H4 (cell line): ENCODE data around the gene INO80C. TPM values are rescaled to one million over a fixed set of nuclear protein-coding genes. Genes with fewer than 3 reads are reported as not detected.

Experiments
- DNase-seq: peaks from one replicate; pipeline ENCODE4 v3.0.0-alpha.2; 2015; ENCODE audit warnings: low spot score
- total RNA-seq: library from RNA; depleted of rRNA; stranded (reverse); fragments of >200 nt; shearing (Covaris generic); gene quantifications from 2 replicates; pipeline ENCODE4 v1.2.3, GENCODE V29; 2014; rRNA removed

The INO80C gene
- 3.2 and 4.9 TPM in 2 replicates for total RNA-seq

DNA sequence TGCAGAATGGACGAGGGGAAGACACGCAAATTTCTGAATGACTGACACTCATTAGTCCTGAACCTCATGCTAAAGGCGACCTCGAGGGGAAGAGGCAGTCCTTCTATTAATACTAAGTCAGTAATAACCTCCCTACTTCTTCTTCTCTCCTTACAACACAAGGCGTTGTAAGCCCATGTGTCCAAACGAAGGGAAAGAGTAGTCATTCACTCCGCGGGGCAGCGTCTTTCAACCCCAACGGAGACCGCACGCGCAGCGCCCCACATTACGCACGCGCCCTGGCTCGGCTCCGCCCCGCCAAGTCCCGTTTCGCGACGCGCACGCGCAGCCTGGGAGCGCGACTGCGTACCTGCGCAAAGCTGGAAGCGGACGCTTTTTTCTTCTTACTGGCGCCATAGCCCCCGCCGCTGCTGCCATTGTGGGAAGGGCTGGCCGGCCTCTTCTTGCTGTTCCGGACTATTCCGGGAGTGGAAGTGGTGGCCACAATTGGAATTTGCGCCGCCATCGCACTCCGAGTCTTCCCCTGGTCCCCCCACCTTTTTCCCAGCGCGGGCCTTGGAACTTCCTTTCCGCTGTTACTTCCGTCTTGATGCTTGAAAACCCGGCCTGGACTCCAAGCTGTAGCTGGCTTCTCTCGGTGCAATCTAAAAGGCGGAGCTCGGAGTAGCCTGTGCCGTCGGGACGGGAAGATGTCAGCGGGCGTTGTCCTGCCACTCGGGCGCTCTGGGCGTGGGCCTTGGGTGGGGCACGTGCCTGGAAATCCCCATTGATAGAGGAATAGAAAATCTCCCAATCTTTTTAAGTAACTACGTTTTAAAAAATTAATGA is at the start of gene INO80C:
INO80C (minus strand) TSS at position 591 of the 828 bp plus-strand sequence; CDS start at position 505, 86 bp downstream.
- DNase-seq: peak; percentile 90

DNA sequence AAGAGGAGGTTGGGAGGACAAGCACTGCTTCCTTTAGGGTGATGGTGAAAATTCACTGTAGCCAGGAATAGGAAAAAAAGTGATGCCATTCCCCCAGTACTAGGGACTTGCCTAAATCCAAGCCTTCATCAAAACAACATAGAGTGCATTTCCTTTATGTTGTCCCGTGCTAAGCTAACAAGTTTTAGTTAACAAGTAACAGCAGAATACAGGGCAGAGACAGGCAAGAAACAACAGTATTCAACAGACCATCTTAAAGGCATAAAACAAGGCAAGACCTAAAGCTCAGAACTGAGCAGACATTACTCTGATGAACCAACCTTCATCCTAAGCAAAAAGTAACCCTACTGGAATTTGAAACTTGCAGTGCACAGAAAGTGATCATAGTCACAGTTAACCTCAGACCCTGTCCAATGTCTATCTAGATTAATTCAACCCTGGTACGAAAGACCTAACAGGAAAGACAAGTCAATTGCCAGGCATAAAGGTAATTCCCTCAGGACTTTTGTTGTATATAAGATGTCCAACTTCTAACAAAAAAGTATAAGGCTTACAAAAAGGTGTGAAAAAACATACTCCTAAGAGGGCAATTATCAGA is 49.3 kb upstream of the INO80C start:
- DNase-seq: no peak

- no peak for DNase-seq
Observed at GRCh38 chr18:35542356-35542755, 44.6 kb upstream of the INO80C start.

GRCh38 chr18:35535297-35535696 is 37.5 kb upstream of the INO80C start:
- no peak for DNase-seq

GRCh38 chr18:35533916-35534405 is 36.2 kb upstream of the INO80C start:
- no peak for DNase-seq

- no peak for DNase-seq
Observed at GRCh38 chr18:35528749-35529274, 31.1 kb upstream of the INO80C start.

DNA sequence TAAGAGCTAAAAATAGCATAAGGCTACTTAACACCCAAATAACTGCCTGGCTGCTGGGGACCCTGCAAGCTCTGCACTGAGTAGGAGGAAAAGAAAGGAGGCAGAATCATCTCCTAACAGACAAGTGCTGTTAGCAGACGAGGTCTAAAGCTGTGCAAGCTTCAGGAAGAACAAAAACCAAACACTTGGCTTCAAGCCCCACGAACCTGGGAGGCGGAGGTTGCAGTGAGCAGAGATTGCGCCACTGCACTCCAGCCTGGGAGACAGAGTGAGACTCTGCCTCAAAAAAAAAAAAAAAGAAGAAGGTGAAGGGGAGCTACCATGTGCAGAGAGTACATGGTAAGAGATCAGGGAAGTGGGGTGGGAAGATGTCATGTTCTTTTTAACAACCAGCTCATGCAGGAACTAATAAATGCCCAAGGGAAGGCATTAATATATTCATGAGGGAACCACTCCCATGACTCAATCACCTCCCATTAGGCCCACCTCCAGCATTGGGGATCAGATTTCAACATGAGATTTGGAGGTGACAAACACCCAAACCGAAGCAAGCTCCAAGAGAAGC is 28.8 kb upstream of the INO80C start:
- DNase-seq: peak; percentile 23

GRCh38 chr18:35525795-35526494 is 28.2 kb upstream of the INO80C start:
- no peak for DNase-seq

DNA sequence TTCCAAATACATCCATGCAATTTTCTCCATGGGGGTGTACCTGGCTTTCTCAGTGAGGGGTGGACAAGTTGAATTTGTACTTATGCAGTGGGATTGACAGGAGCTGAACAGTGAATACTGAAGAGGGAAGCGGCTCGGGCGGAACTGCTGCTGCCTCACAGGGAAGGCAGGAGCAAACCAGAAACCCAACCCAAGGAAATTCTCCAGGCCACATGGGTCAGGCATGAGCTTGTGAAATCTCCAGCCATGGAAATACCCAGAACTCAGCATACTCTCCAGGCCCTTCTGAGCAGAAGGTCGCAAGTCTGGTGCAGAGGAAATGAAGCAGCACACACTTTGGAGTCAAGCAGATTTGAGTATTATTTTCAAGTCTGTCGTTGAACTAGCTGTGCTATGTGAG is 26.5 kb upstream of the INO80C start:
- DNase-seq: no peak

- no peak for DNase-seq
Observed at GRCh38 chr18:35522130-35522959, 24.6 kb upstream of the INO80C start.

DNA sequence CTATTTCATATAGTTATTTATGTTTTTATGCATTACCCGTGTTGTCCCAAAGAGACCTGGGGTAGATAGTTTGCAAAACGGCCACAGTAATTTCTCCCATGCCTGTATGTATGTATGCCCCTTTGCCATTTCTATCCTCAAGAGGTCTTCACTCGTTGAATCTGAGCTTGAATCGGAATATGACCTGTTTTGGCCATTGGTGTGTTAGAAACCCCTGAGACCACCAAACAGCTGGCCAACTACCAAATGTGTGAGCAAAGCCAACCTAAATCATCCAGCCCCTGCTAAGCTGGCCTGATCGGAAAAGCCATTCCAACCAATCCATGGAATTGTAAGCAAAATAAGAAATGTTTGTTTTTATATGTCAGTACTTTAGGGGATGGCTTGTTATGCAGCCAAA is 23.4 kb upstream of the INO80C start:
- DNase-seq: no peak

DNA sequence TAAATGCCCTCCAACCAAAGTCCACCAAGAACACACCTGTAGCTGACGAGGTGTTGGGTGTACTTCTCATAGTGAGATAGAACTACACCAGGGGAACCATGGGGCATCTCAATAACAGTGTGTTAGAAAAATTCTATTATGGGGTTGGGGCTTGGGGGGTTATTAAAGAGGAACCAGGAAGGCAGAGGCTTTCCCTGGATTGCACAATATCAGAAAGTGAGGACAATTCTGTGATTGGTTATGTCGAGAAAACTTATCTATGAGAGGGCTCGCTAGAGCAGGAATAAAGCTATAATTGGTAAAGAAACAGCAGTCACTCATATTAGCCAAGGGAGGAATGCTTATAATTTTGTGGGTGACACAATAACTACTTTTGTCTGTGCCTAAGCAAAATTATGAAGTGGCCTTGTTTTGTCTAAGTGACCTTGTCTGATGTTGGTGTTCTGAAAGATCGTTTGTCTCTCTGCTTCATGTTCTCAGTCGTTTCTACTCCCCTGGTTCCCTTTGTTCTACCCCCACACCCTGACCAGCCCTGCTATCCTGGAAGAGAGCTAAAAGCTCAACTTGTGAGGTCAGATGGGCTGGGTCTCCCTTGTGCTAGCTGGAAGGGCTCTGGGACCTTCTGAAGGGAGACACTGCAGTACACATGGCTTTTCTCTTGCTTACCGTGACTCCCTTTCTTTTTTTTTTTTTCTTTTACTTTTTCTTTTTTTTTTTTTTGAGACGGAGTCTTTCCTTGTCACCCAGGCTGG is 21.6 kb upstream of the INO80C start:
- no peak for DNase-seq

- no peak for DNase-seq
Observed at GRCh38 chr18:35517715-35518114, 20.0 kb upstream of the INO80C start.

- no peak for DNase-seq
Observed at GRCh38 chr18:35516789-35517188, 19.0 kb upstream of the INO80C start.

DNA sequence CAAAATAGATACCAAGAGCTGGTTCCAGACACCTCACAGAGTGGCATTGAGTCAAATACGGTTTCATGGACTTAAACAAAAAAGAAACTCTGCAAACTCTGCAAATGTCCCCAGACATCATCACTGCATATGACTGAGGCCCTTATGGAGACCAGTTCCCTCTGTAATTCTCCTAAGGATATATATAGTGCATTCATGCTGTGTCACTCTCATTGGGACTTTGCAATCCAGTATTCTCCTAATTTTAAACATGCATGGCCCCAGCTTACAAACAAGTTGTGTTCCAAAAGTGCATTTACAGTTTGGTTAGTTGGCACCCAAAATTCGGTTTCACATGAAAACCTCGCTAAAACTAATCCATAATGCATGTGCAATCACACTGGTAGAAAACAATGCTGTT is 18.6 kb upstream of the INO80C start:
- DNase-seq: no peak

DNA sequence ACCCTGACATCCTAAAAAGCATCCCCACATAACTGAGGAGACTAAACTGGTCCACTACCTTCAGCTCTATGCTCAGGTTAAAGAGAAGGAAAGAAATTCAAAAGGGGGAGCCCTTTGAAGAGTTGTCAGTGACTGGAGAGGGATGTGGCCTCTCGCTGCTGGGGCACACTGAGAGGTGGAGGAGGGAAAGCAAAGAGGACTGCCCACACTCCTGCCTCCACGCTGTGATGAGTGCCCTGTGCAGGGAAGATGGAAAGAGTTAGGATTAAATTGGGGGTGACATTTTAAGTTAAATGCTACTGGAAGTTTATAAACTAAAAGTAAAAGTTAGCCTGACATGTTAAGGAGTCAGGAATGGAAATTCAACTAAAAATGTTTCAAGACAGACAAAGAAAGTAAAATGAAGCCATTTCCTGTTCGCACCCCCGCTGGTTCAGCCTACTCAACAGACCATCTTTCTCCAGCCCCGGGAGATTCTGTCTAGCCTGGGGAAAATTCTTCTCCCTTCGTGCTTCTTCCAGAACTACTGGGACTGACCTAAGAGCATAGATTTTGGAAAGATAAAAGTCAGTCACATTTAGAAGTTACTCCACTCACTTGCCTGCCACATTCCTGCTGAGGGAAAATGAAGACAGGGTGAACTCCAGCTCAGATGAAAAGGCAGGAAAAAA is 17.8 kb upstream of the INO80C start:
- DNase-seq: no peak

DNA sequence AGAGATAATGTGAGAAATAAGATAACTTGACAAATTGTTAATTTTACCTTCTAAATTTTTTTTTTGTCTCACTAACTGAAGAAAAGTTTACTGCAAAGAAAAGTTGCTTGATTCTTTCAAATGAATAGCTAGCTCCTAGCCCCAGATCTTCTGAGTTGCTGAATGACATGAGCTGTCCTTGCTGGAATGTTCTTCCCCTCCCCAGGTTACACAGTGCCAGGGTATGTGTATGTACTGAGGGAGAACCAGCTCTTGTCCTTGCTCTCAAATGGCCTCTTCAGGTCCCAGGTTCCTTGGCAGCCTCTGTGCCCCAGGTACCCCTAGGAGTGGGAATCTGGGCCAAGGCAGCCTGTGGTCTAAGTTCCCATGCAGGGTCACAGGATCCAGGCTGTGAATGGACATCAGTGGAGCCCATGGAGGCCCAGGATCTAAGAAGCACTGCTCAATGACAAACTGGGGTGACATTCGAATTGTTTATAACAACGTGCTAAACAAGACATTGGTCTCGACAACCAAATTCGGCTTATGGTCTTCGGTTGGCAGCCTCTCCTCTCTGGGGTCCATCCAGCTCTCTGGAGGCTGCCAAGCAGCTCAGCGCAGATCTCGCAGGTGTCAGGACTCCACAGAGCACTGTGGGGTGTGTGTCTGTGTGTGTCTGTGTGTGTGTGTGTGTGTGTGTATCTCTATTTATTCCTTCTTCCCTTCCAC is 17.1 kb upstream of the INO80C start:
- no peak for DNase-seq

DNA sequence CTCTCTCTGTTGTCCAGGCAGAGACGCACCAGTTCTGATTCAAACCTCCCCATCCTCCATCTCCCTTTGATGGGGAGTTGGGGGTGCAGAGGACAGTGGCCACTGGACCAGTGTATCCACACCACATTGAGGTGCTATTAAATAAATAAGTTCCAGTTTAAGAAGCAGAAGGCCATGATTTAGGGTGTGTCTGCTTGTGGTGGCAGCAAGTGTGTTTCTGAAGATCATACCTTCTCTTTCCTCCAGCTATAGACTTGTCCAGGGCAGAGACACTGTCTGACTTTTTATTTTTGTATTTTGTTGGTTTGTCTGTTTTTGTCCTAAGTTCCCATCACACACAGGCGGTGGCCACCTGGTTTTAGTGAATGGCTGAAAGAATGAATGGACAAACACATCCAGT is 16.5 kb upstream of the INO80C start:
- DNase-seq: no peak
